GM18508 (cell line): Measurements from ENCODE around the gene CFAP70.

Source experiments
- ATAC-seq: cut with Tn5 transposase; IDR thresholded peaks from one replicate; pipeline ENCODE4 v1.9.1; 2021; ENCODE audit warnings: moderate number of reproducible peaks; ENCODE audit not compliant: insufficient read depth, unreplicated experiment

The CFAP70 gene

GRCh38 chr10:73220989-73221388 is 137.7 kb downstream of the CFAP70 start:
- ATAC-seq: no peak

GRCh38 chr10:73219384-73219783 is 139.3 kb downstream of the CFAP70 start:
- no peak for ATAC-seq

- ATAC-seq: no peak
These were observed 140.1 kb downstream of the CFAP70 start for GRCh38 chr10:73218431-73219191.

- ATAC-seq: no peak
These were observed 141.0 kb downstream of the CFAP70 start for GRCh38 chr10:73217628-73218027.

GRCh38 chr10:73215749-73216148 is 142.9 kb downstream of the CFAP70 start:
- ATAC-seq: no peak

- no peak for ATAC-seq
These were observed 147.4 kb downstream of the CFAP70 start for GRCh38 chr10:73211106-73211811.

GRCh38 chr10:73210395-73211105 is 148.1 kb downstream of the CFAP70 start:
- ATAC-seq: no peak

- no peak for ATAC-seq
These were observed 149.0 kb downstream of the CFAP70 start for GRCh38 chr10:73209705-73210104.

- no peak for ATAC-seq
These were observed 150.8 kb downstream of the CFAP70 start for GRCh38 chr10:73207883-73208282.

GRCh38 chr10:73206385-73206784 is 152.3 kb downstream of the CFAP70 start:
- no peak for ATAC-seq

GRCh38 chr10:73205890-73206289 is 152.8 kb downstream of the CFAP70 start:
- ATAC-seq: no peak

GRCh38 chr10:73205081-73205480 is 153.6 kb downstream of the CFAP70 start:
- no peak for ATAC-seq
